ENCODE measurements around the gene KLHDC2.
"Not testable (repeated sequence)": the region's sequence is repeated elsewhere in the genome, so short reads cannot be mapped to it uniquely, and the experiment has no call there.

Gene KLHDC2, protein sequence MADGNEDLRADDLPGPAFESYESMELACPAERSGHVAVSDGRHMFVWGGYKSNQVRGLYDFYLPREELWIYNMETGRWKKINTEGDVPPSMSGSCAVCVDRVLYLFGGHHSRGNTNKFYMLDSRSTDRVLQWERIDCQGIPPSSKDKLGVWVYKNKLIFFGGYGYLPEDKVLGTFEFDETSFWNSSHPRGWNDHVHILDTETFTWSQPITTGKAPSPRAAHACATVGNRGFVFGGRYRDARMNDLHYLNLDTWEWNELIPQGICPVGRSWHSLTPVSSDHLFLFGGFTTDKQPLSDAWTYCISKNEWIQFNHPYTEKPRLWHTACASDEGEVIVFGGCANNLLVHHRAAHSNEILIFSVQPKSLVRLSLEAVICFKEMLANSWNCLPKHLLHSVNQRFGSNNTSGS

DNA sequence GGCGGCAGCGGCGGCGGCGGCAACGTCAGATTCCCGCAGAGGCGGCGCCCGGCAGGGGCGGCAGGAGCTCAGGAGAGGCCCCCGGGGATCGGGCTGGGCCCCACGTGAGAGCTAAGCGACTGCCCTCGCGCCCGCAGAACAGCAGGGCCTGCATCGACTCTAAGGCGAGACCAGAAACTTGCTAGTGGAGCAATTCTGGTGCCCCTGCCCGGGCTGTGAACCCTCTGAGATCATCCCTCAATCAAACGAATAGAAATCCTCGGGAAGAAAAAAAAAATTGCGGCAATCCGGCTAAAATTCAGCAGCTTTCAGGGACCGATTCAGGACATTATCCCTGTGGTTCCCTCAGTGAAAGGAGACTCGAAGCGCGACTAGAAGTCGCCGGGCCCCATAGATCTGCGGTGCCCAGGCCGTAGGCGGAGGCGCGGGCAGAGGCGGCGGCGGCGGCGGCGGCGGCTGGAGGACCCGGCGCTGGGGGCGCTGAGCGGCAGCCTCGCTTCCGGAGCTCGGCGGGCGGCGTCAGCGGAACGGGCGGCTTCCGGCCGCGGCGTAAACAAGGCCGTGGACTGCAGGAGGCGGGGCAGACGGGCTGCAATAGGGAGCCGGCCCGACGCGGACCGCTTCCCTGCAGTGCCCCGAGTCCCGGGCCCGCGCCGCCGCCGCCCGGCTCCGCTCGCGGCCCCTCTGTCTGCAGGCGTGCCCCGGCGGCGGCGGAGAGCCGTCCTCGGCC is at the start of gene KLHDC2:
Gene KLHDC2 (plus strand): TSS at position 583 of the 730 bp plus-strand sequence. CDS start 316 bp downstream, outside the sequence.
- DNase-seq, result peak; percentile 71

- DNase-seq, result no peak
These were observed 47.2 kb upstream of the KLHDC2 start for GRCh38 chr14:49720744-49721143.

- not testable (repeated sequence) for DNase-seq
These were observed 46.1 kb upstream of the KLHDC2 start for GRCh38 chr14:49721733-49722435.

DNA sequence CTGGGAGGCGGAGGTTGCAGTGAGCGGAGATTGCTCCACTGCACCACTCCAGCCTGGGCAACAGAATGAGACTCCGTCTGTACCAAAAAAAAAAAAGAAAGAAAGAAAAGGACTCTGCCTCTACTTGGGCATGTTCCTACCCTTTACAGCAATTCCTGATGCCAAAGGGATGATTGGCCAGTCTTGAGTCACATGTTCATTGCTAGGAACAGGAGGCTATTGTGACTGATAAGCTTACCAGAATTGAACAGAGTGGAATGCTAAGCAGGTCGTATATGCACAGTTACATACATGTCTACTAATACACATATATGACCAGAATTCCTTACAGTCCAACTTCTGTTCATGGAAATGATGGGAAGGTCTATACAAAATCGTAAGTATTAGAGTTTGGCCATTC is 40.8 kb upstream of the KLHDC2 start:
- no peak for DNase-seq

DNA sequence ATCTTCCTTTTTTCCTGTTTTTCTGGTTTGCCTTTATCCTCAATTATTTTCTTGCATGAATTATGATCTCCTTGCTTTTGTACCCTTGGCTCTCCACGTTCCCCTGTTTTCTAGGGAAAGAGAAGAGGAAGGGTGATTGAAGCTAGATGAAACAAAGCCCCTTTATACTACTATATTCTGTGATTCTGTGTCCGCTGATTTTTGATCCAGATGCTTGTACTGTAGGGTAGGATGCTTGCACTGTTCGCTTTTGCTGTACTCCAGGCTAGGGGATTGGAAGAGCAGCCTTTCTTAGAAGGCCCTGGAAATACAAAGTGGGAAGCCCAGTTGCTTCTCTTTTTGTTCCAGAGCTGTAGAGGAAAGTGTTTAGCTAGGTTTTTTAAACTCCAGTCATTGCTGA is 35.1 kb upstream of the KLHDC2 start:
- DNase-seq, result no peak

DNA sequence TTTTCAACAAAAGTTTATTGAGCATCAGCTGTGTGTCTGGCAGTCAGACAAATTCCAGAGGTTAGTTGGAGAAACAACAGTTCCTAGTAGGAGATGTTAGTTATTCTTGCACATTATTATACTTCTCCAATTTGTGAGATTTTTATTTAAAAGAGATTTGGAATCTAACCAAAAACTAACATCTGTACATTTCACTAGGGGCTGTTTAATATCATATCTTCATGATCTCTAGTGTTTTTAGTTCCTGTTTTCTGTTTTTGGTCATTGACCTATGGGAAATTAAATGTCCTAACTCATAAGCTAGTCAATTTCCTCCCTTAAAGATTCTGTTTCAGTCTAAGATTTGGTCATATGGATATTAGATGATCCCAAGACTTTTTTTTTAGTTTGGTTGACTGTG is 34.1 kb upstream of the KLHDC2 start:
- DNase-seq, result no peak

- not testable (repeated sequence) for DNase-seq
These were observed 32.3 kb upstream of the KLHDC2 start for GRCh38 chr14:49735669-49736068.

GRCh38 chr14:49745191-49745590 is 22.8 kb upstream of the KLHDC2 start:
- no peak for DNase-seq

GRCh38 chr14:49746476-49746875 is 21.5 kb upstream of the KLHDC2 start:
- DNase-seq, result not testable (repeated sequence)

- DNase-seq, result no peak
These were observed 13.3 kb upstream of the KLHDC2 start for GRCh38 chr14:49754570-49755097.

DNA sequence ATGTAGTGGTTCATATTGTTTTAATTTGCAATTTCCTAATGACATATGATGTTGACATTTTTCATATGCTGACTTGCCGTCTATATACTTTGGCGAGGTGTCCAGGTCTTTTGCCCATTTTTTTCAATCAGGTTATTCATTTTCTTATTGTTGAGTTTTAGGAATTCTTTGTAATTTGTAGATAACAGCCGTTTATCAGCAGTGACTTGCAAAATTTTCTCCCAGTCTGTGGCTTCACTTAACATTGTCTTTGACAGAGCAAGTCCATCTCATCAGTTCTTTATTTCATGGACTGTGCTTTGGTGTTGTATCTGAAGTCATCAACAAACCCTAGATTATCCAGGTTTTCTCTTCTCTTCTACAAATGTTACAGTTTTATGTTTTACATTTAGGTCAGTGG is 12.6 kb upstream of the KLHDC2 start:
- no peak for DNase-seq

GRCh38 chr14:49761839-49762551 is 6.0 kb upstream of the KLHDC2 start:
- DNase-seq, result no peak

GRCh38 chr14:49766839-49767238 is 1.1 kb upstream of the KLHDC2 start:
- DNase-seq, result no peak

DNA sequence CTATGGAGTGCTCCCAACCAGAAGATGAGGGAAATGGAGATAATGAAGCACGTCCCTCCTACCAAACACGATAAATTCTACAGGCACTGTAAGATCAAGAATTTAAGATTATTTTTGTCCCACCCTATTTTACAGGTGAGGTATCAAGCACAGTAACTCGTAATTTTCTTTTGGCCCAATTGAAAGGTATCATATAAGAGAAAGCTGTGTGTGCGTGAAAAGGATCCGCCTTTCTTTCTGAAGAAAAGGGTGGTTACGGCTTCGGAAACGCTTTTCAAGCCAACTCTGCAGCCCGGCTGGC is 733 bp upstream of the KLHDC2 start:
- no peak for DNase-seq

GRCh38 chr14:49768301-49769121 is 558 bp downstream of the KLHDC2 start:
- no peak for DNase-seq

- DNase-seq, result no peak
These were observed 1.2 kb downstream of the KLHDC2 start for GRCh38 chr14:49769171-49769570.

DNA sequence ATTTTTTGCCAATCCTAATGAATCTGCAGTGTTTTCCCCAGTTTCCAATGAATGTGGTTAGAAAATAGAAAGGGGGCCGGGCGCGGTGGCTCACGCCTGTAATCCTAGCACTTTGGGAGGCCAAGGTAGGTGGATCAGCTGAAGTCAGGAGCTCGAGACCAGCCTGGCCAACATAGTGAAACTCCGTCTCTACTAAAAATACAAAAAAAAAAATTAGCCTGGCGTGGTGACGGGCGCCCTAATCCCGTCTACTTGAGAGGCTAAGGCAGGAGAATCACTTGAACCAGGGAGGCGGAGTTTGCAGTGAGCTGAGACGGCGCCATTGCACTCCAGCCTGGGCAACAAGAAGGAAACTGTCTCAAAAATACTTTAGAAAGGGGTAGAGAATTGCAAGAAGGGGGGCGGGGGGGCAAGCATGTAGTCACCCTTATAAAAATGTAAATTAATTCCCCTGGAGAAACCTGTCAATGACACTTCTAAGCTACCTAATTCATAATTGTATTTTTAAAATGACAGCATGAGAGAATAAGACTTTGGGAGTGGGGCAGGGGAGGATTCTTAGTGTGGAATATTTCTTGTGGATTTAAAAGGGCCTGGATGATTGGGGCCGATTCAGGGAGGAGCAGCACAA is 1.7 kb downstream of the KLHDC2 start:
- DNase-seq, result no peak

GRCh38 chr14:49770212-49770817 is 2.4 kb downstream of the KLHDC2 start:
- DNase-seq, result no peak

DNA sequence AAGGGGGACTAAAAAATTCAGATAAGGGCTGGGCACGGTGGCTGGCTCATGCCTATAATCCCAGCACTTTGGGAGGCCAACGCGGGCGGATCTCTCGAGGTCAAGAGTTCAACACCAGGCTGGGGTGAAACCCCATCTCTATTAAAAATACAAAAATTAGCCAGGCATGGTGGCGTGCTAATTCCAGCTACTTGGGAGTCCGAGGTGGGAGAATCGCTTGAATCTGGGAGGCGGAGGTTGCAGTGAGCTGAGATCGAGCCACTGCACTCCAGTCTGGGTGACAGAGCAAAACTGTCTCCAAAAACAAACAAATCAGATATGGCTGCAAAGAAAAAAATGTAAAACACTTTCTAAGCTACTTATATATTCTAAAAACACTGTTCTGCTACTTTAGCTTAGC is 3.7 kb downstream of the KLHDC2 start:
- DNase-seq, result not testable (repeated sequence)

GRCh38 chr14:49774106-49774505 is 6.2 kb downstream of the KLHDC2 start:
- DNase-seq, result no peak

DNA sequence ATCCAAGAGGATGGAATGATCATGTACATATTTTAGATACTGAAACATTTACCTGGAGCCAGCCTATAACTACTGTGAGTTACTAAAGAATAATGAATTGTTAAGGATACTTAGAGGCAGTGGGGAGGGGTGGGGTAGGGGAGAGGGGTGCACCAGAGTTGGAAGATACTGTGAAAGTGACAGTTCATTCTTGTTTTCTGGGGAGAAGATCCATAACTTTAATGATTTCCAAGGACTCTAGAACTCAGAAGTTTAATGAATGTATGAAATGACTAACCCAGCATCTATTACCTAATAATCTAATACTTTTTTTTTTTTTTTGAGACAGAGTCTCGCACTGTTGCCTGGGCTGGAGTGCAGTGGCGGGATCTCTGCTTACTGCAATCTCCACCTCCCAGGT is 10.5 kb downstream of the KLHDC2 start:
- no peak for DNase-seq
